Osteoblast (primary cell): ENCODE measurements around the gene NES. TPM values are rescaled to one million over a fixed set of nuclear protein-coding genes. Genes with fewer than 3 reads are reported as not detected.

Experiments
- DNase-seq: peaks from one replicate; pipeline ENCODE4 v3.0.0; 2011; ENCODE audit warnings: low spot score, mixed read lengths; ENCODE audit not compliant: insufficient read length; ENCODE audit errors: missing footprints
- H2AFZ ChIP-seq: 2 replicates; pipeline ENCODE4 v1.6.0; 2011; ENCODE audit warnings: mild to moderate bottlenecking, low read length
- H3K27ac ChIP-seq: 2 replicates; pipeline ENCODE4 v1.5.1; 2011; ENCODE audit warnings: mild to moderate bottlenecking, low read depth, low read length, moderate library complexity
- H3K27me3 ChIP-seq: 2 replicates; pipeline ENCODE4 v1.6.0; 2012; ENCODE audit warnings: mild to moderate bottlenecking, control low read depth, inconsistent platforms, low read length, moderate library complexity; ENCODE audit not compliant: insufficient read depth
- H3K36me3 ChIP-seq: 2 replicates; pipeline ENCODE4 v1.5.1; 2011; ENCODE audit warnings: mild to moderate bottlenecking, low read length, control low read depth, moderate library complexity; ENCODE audit not compliant: insufficient read depth
- H3K4me1 ChIP-seq: 2 replicates; pipeline ENCODE4 v1.5.1; 2011; ENCODE audit warnings: mild to moderate bottlenecking, low read length, control low read depth, moderate library complexity; ENCODE audit not compliant: insufficient read depth
- H3K4me2 ChIP-seq: 2 replicates; pipeline ENCODE4 v1.6.0; 2011; ENCODE audit warnings: mild to moderate bottlenecking, low read length; ENCODE audit not compliant: insufficient read depth
- H3K4me3 ChIP-seq: fragments of 200-600 bp; sonication (generic); 3 replicates; pipeline ENCODE4 v1.5.1; 2012; ENCODE audit warnings: mild to moderate bottlenecking, low read length, inconsistent platforms; ENCODE audit not compliant: insufficient read depth
- H3K79me2 ChIP-seq: 2 replicates; pipeline ENCODE4 v1.6.0; 2012; ENCODE audit warnings: mild to moderate bottlenecking, low read length, control low read depth, inconsistent platforms; ENCODE audit not compliant: insufficient read depth
- H3K9me3 ChIP-seq: 2 replicates; pipeline ENCODE4 v1.5.1; 2011; ENCODE audit warnings: low read depth, low read length, control low read depth
- H4K20me1 ChIP-seq: 2 replicates; pipeline ENCODE4 v1.6.0; 2012; ENCODE audit warnings: mild to moderate bottlenecking, low read length, control low read depth; ENCODE audit not compliant: insufficient read depth
- CTCF ChIP-seq: IDR thresholded peaks from 2 replicates; pipeline ENCODE4 v1.5.1; 2011; ENCODE audit warnings: mild to moderate bottlenecking, low read depth, low read length, moderate library complexity; ENCODE audit errors: extremely low read depth
- total RNA-seq: library from RNA; depleted of rRNA; stranded (reverse); fragments of >200 nt; gene quantifications from 2 replicates; pipeline ENCODE4 v1.2.3, GENCODE V29; 2012

NES gene
- total RNA-seq, 1 donor = 0.36 TPM

GRCh38 chr1:156703741-156704140 is 26.5 kb upstream of the NES start:
- Histone ChIP-seq H3K27me3 (no peaks in the 10 kb centered on the region), H3K4me3 (no peak overlapping the region)

GRCh38 chr1:156703336-156703735 is 26.1 kb upstream of the NES start:
- no peak overlapping the region for H3K27ac ChIP-seq
- no peak for DNase-seq
- H4K20me1 ChIP-seq = no peaks in the 10 kb centered on the region
- H3K79me2 ChIP-seq = no peaks in the 10 kb centered on the region
- no peak overlapping the region for H3K4me2 ChIP-seq
- no peak overlapping the region for H2AFZ ChIP-seq
- no peaks in the 10 kb centered on the region for H3K27me3 ChIP-seq
- no peaks in the 10 kb centered on the region for H3K9me3 ChIP-seq
- H3K4me3 ChIP-seq = no peak overlapping the region
- H3K36me3 ChIP-seq = no peaks in the 10 kb centered on the region
- H3K4me1 ChIP-seq = peaks cover 36% of the 10 kb centered on the region
- no peak for TF ChIP-seq CTCF

More at GRCh38 chr1:156703741-156704140, 26.5 kb upstream of the NES start:
- no peak for DNase-seq
- H4K20me1 ChIP-seq = no peaks in the 10 kb centered on the region
- no peak overlapping the region for H3K4me2 ChIP-seq
- no peak for TF ChIP-seq CTCF
- no peak overlapping the region for H3K27ac ChIP-seq
- H3K36me3 ChIP-seq = no peaks in the 10 kb centered on the region
- no peak overlapping the region for H2AFZ ChIP-seq
- no peaks in the 10 kb centered on the region for H3K79me2 ChIP-seq
- no peaks in the 10 kb centered on the region for H3K9me3 ChIP-seq
- H3K4me1 ChIP-seq = peaks cover 36% of the 10 kb centered on the region

- Histone ChIP-seq H3K4me3 (no peak overlapping the region), H2AFZ (no peak overlapping the region), H3K36me3 (no peaks in the 10 kb centered on the region), H3K4me1 (peaks cover 15% of the 10 kb centered on the region), H3K27ac (no peak overlapping the region), H3K27me3 (peaks cover 3% of the 10 kb centered on the region), H3K79me2 (no peaks in the 10 kb centered on the region), H4K20me1 (no peaks in the 10 kb centered on the region), H3K4me2 (no peak overlapping the region), H3K9me3 (no peaks in the 10 kb centered on the region)
- DNase-seq = peak; percentile 30
- no peak for TF ChIP-seq CTCF
Measured at GRCh38 chr1:156700736-156701531, 23.7 kb upstream of the NES start.

GRCh38 chr1:156698995-156699394 is 21.8 kb upstream of the NES start:
- no peak overlapping the region for H3K27ac ChIP-seq
- no peaks in the 10 kb centered on the region for H4K20me1 ChIP-seq
- no peak overlapping the region for H2AFZ ChIP-seq
- no peaks in the 10 kb centered on the region for H3K79me2 ChIP-seq
- H3K9me3 ChIP-seq = no peaks in the 10 kb centered on the region
- no peak overlapping the region for H3K4me3 ChIP-seq
- no peak for TF ChIP-seq CTCF
- no peaks in the 10 kb centered on the region for H3K4me1 ChIP-seq
- H3K27me3 ChIP-seq = peaks cover 3% of the 10 kb centered on the region
- peak; percentile 57 for DNase-seq
- H3K36me3 ChIP-seq = no peaks in the 10 kb centered on the region
- no peak overlapping the region for H3K4me2 ChIP-seq
